Aorta (tissue), 5 donors: Measurements from ENCODE around the gene TRIM38. TPM values are rescaled to one million over a fixed set of nuclear protein-coding genes. Genes with fewer than 3 reads are reported as not detected.
"Not testable (repeated sequence)": the region's sequence is repeated elsewhere in the genome, so short reads cannot be mapped to it uniquely, and the experiment has no call there.

Source experiments
- ATAC-seq: fragments of 200-7000 bp; cut with Tn5 transposase; one replicate; pipeline ENCODE4 v1.9.1; 2022; ENCODE audit warnings: moderate library complexity; ENCODE audit not compliant: low FRiP score
- DNase-seq, 2 donors: peaks; one replicate each; pipeline ENCODE4 v3.0.0-alpha.2; 2020
- H3K27ac ChIP-seq, 2 donors: one replicate each; pipeline ENCODE4 v1.5.1; 2013; ENCODE audit warnings: low read length in 2 of 2, mild to moderate bottlenecking in 2 of 2, moderate library complexity in 2 of 2, control low read depth in 1 of 2, inconsistent platforms in 1 of 2, low read depth in 1 of 2
- H3K27me3 ChIP-seq, 2 donors: one replicate each; pipeline ENCODE4 v1.6.1; 2013; ENCODE audit warnings: control low read depth in 1 of 2, low read length in 1 of 2, mild to moderate bottlenecking in 1 of 2, moderate library complexity in 1 of 2; ENCODE audit not compliant: insufficient read depth in 2 of 2, control insufficient read depth in 1 of 2
- H3K36me3 ChIP-seq, 2 donors: one replicate each; pipeline ENCODE4 v1.6.1; 2013; ENCODE audit warnings: control low read depth in 1 of 2, low read length in 1 of 2, mild to moderate bottlenecking in 1 of 2; ENCODE audit not compliant: insufficient read depth in 2 of 2, control insufficient read depth in 1 of 2
- H3K4me1 ChIP-seq, 2 donors: one replicate each; pipeline ENCODE4 v1.6.1; 2013; ENCODE audit warnings: low read length in 2 of 2, control low read depth in 1 of 2, mild to moderate bottlenecking in 1 of 2, moderate library complexity in 1 of 2; ENCODE audit not compliant: insufficient read depth in 2 of 2, control insufficient read depth in 1 of 2
- H3K4me3 ChIP-seq, 2 donors: one replicate each; pipeline ENCODE4 v1.5.1; 2013; ENCODE audit warnings: low read length in 2 of 2, control low read depth in 1 of 2, mild to moderate bottlenecking in 1 of 2
- H3K9me3 ChIP-seq: one replicate; pipeline ENCODE4 v1.6.1; 2013; ENCODE audit warnings: mild to moderate bottlenecking, low read length; ENCODE audit not compliant: control insufficient read depth
- WGBS, 2 donors: extraction: QIAGEN DNeasy Blood & Tissue Kit; methylation state at CpG; one replicate each; pipeline ENCODE4 v1.1.7; 2013; 5-methylcytosine and 5-hydroxymethylcytosine counted together
- intact Hi-C, 2 donors: fragments of 100-400 bp; cut with DNase I; formaldehyde crosslinking; loops; one replicate each; pipeline versions ENCODE4 v1.14.2 to v1.15.0; 2022
- polyA plus RNA-seq, 2 donors: library from polyadenylated mRNA; stranded (reverse); fragments of 200-250 nt; gene quantifications; one replicate each; pipeline ENCODE4 v1.2.3, GENCODE V29; 2013
- total RNA-seq, 2 donors: library from RNA; stranded (reverse); fragmentation: NEBNext Ultra II Directional; extraction: Animal tissue kit (Norgen Biotek cat#: 25700); gene quantifications; one replicate each; pipeline ENCODE4 v1.2.1, GENCODE V29; 2021
- donor health status: healthy with polysubstance abuse.
- donor health status: Bipolar disorder and iron deficiency.
- donor health status: DM: no; HTN: no; CAD: no.
- donor health status: DM: no; HTN: no; CAD: no.
- donor health status: DM: yes; HTN: yes; CAD: no.

TRIM38 gene
- total and polyA plus RNA-seq, 4 donors = 6.4 to 24.8 (median 18.1) TPM

DNA sequence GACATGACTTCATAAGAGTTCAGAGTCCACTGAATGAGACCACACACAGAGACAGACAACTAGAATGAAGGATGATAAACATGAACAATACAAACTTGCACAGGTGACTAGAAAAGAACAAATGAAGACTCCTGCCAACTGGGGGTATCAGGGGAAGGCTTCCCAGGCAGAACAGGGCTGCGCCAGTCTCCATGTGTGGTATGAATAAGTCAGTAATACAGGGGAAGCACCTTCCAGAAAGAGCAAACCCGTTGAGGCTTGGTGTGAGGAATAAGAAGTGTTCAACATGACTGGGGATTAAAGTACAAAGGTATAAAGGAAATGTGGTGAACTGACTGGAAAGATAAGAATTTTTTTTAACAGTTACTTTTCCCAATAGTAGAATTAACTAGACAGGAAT, 28.4 kb upstream of the TRIM38 start:
- Histone ChIP-seq H3K4me1 (no peaks in the 10 kb centered on the region), H3K4me3 (no peak overlapping the region), H3K9me3 (no peaks in the 10 kb centered on the region), H3K27ac (no peak overlapping the region), H3K27me3 (no peaks in the 10 kb centered on the region), H3K36me3 (no peaks in the 10 kb centered on the region)
- ATAC-seq (no peak), DNase-seq (no peak)
- intact Hi-C loops = no loop called here
- WGBS, 2 donors = 93 to 94% methylated on average over 2 of the region's 2 CpGs

DNA sequence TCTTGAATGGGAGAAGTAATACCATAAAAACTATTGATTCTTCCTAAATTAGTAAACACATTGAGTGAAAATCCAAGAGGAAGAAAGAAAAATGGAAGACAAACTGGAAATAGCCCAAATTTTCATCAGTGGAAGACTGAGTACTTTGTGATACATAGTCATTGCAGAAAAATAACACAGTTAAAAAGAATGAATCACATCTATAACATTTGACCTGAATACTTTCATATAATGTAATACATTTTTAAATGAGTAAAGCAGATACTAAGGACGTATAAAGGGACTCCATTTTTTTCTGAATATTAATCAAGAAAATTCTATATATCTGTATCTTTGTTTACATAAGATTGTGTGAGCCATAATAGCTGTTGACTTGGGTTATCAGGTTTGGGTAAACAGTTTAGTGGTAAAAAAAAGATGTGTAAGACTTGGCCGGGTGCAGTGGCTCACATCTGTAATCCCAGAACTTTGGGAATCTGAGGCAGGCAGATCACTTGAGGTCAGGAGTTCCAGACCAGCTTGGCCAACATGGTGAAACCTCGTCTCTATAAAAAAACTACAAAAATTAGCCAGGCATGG, 27.8 kb upstream of the TRIM38 start:
- H3K27ac ChIP-seq = no peak overlapping the region
- H3K4me3 ChIP-seq = no peak overlapping the region
- ATAC-seq = no peak
- no peak for DNase-seq
- H3K36me3 ChIP-seq = no peaks in the 10 kb centered on the region
- H3K27me3 ChIP-seq = no peaks in the 10 kb centered on the region
- no peaks in the 10 kb centered on the region for H3K9me3 ChIP-seq
- intact Hi-C loops = no loop called here
- 62 to 64% methylated on average over 3 of the region's 3 CpGs for WGBS, 2 donors
- no peaks in the 10 kb centered on the region for H3K4me1 ChIP-seq

DNA sequence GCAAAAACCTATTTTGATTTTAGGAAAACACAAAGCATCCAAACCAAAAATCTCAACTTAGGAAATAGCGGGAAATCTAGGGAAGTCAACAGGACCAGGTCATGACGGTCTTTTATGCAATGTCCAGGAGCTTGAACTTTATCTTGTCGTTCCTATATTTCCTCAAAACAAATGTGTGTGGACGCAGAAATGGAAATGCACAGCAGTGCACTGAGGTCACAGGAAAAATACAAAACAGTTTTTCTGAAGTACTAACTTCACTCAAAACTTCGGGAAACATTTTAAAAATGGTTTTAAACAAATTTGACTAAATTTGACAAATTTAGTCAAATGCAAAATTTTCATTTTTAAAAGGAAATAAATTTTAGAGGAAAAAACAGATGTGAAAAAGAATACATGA, 26.6 kb upstream of the TRIM38 start:
- no peak overlapping the region for H3K27ac ChIP-seq
- no peaks in the 10 kb centered on the region for H3K9me3 ChIP-seq
- no peaks in the 10 kb centered on the region for H3K4me1 ChIP-seq
- H3K36me3 ChIP-seq = no peaks in the 10 kb centered on the region
- DNase-seq (no peak), ATAC-seq (no peak)
- H3K27me3 ChIP-seq = no peaks in the 10 kb centered on the region
- no peak overlapping the region for H3K4me3 ChIP-seq
- WGBS, 2 donors = 97% methylated on average over 5 of the region's 5 CpGs
- intact Hi-C loops = no loop called here

DNA sequence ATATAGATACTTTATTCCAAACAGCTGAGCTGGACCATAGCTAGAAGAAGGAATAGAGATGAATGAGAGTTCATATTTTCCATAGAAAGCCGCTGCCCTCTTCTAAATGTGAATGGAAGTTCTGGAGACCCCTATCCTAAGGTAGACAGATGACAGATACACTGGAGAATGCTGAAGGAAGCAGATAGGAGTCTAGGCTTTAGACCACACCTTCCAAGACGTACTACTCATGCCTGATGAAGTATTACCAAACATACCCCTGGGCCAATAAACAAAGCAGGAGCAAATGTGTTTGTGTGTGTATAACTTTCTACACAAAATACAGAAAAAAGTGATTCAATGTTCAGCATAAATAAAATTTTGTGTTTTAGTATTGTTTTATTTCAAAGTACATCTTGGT, 23.0 kb upstream of the TRIM38 start:
- 88% methylated on average over 2 of the region's 2 CpGs for WGBS, 2 donors
- Histone ChIP-seq H3K9me3 (no peaks in the 10 kb centered on the region), H3K36me3 (no peaks in the 10 kb centered on the region), H3K27me3 (no peaks in the 10 kb centered on the region), H3K4me3 (no peak overlapping the region), H3K4me1 (no peaks in the 10 kb centered on the region), H3K27ac (no peak overlapping the region)
- DNase-seq (no peak), ATAC-seq (no peak)
- intact Hi-C loops = no loop called here

DNA sequence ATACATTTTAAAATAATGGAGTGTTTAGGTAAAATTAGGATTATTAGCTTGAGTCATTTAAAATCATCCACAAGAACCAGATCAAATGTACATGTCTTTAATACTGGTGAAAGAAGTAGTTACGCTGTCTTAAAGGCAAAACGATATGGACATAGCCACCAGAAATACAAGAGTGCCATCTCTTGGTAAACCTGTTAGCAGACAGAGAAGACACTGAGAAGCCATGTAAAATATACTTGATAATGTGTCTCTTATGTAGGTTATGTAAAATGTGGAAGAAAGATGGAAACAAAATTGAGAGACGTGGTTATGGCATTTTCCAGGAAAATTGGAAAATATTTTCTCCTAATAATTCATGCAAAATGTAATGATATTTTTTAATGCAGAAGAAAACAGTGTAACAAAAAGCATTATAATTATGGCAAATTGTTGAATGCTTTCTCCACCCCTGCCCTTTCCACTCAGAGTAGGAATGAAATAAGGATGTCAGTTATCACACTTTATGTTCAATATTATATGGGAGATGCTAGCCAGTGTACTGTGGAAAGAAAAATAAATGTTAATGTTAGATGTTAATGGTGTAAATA, 19.9 kb upstream of the TRIM38 start:
- H3K27ac ChIP-seq = no peak overlapping the region
- intact Hi-C loops = loop anchor here in 1 of 2 donors (5.0 kb wide), 1 partner anchor 155 kb away; no protein-coding TSS in a partner anchor
- H3K9me3 ChIP-seq = no peaks in the 10 kb centered on the region
- H3K27me3 ChIP-seq = no peaks in the 10 kb centered on the region
- ATAC-seq = no peak
- no peak overlapping the region for H3K4me3 ChIP-seq
- no peaks in the 10 kb centered on the region for H3K36me3 ChIP-seq
- 39% methylated on average over 3 of the region's 3 CpGs for WGBS, 2 donors
- DNase-seq = no peak
- H3K4me1 ChIP-seq = no peaks in the 10 kb centered on the region

DNA sequence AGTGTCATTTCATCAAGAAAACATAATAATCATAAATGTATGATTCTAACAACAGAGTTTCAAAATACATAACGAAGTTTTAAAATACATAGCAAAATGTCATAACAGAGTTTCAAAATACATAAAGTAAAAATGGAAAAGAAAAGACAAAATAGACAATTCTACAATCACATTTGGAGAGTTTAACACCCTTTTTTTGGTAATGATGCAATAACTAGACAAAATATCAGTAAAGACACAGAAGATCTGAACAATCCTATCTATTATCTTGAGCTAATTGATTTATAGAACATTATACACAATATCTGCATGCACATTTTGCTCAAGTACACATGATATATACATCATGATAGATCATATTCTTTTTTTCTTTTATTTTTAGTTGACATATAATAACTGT, 18.7 kb upstream of the TRIM38 start:
- 93 to 94% methylated on average over 1 of the region's 1 CpG for WGBS, 2 donors
- no peak overlapping the region for H3K27ac ChIP-seq
- no peaks in the 10 kb centered on the region for H3K36me3 ChIP-seq
- no peaks in the 10 kb centered on the region for H3K9me3 ChIP-seq
- no peaks in the 10 kb centered on the region for H3K4me1 ChIP-seq
- intact Hi-C loops = loop anchor here in 1 of 2 donors (5.0 kb wide), 1 partner anchor 157 kb away; no protein-coding TSS in a partner anchor
- ATAC-seq = no peak
- H3K27me3 ChIP-seq = no peaks in the 10 kb centered on the region
- H3K4me3 ChIP-seq = no peak overlapping the region
- no peak for DNase-seq

DNA sequence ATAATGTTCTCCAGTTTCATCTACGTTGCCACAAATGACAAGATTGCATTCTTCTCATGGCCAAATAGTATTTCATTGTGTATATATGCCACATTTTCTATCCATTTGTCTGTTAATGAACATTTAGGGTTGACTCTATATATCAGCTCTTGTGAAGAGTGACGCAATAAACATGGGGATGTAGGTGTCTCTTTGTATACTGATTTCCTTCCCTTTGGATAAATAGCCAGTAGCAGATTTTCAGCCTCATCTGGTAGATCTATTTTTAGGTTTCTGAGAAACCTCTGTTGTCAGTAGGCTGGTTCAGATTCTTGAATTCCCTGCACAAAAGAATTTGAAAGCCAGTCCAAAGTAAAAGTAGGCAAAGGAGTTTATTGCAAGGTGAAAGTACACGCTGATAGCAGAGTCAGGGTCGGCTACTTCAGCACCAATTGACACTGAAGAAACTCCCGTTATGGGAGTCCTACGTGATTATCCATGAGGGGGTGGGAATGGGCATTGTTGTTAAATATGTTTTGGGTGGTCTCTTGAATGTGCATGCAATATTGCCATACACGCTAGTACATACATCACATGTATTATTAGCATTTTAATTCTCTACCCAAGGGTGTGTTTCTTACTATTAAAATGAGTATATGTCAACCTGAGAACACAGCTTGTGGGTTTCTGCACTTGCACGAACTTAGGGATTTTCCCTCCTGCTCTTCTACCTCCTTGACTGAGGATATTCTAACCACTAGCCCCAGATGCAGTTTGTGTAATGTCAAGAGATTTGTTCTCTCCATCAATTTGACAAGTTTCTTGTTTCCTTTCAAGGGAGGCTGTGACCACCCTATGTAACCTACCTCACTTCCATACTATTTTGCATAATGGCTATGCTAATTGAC, 17.7 kb upstream of the TRIM38 start:
- no peak overlapping the region for H3K4me3 ChIP-seq
- intact Hi-C loops = loop anchor here in 1 of 2 donors (5.0 kb wide), 1 partner anchor 158 kb away; no protein-coding TSS in a partner anchor
- ATAC-seq = no peak
- no peaks in the 10 kb centered on the region for H3K4me1 ChIP-seq
- 46 to 54% methylated on average over 8 of the region's 8 CpGs for WGBS, 2 donors
- H3K27ac ChIP-seq = no peak overlapping the region
- no peak for DNase-seq
- no peaks in the 10 kb centered on the region for H3K36me3 ChIP-seq
- H3K27me3 ChIP-seq = no peaks in the 10 kb centered on the region
- H3K9me3 ChIP-seq = no peaks in the 10 kb centered on the region

DNA sequence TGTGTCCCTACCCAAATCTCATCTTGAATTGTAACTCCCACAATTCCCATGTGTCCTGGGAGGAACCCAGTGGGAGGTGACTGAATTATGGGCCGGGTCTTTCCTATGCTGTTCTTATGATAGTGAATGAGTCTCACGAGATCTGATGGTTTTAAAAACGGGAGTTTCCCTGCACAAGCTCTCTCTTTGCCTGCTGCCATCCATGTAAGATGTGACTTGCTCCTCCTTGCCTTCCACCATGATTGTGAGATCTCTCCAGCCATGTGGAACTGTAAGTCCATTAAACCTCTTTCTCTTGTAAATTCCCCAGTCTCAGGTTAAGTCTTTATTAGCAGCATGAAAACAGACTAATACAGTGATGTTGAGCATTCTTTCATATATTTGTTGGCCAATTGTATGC, 16.9 kb upstream of the TRIM38 start:
- H3K27me3 ChIP-seq, H3K9me3 ChIP-seq, H3K4me3 ChIP-seq, H3K36me3 ChIP-seq, H3K27ac ChIP-seq, ATAC-seq, DNase-seq, intact Hi-C loops, H3K4me1 ChIP-seq: not testable (repeated sequence)
- 90 to 93% methylated on average over 3 of the region's 3 CpGs for WGBS, 2 donors
